ENCODE measurements around the gene KLHL41. TPM values are rescaled to one million over a fixed set of nuclear protein-coding genes. Genes with fewer than 3 reads are reported as not detected.
A peak's percentile ranks its signal among the peaks of the same experiment; 100 is the strongest.

The KLHL41 gene
- total and polyA plus RNA-seq, 4 donors = 0.10 to 0.33 (median 0.26) TPM

DNA sequence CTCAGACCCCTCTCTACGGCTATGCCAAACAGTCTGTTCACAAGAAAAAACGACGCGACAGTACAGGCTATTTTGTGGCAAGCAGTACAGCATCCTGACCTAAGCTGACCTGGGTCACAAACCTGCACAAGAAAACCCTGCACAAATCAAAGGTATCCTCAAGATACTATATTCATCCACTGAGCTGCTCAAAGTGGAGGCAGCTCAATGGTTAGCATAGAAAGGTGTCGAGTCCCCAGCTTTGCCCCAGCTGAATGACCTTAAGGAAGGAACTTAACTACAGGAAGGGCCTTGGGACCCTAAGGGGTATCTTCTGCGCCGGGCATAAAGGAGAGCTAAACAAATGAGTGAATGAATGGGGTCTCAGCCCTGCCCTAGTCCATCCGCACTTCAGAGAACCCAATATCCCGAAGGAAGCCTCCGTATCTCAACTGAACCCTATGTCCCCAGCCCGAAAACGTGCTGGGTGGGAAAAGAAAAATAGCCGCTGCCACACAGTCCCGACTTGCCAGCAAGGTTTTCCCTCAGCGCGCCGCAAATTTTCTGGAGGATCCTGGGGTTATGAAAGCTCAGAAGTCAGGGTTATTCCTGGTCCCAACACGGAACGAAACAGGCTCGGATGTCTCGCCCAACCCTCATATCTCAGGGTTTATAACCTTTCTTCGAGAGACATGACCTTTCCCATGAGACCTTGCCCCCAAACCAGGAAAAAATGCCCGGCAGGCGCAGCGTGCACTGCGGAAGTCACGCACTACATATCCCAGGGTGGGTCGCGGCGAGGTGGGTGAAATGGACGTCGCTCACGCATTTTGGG, 63.9 kb downstream of the KLHL41 start, which contains the start of gene FASTKD1:
TSS of gene FASTKD1 (minus strand) at position 706 of the 814 bp plus-strand sequence. CDS start 1,836 bp downstream, outside the sequence.
- no peaks in the 10 kb centered on the region for H3K36me3 ChIP-seq (ENCODE audit: control insufficient read depth in 4 of 4, insufficient read depth in 3 of 4, low read depth in 1 of 4, low read length in 3 of 4)
- no peaks in the 10 kb centered on the region for H3K9me3 ChIP-seq (ENCODE audit: control insufficient read depth in 4 of 4, low read length in 3 of 4)
- TF ChIP-seq TAF1 (conservative IDR thresholded peaks at IDR 0.05) (no peak), EGR1 (IDR thresholded peaks at IDR 0.05; ENCODE audit: low read depth in 2 of 2) (peak; percentile 53 to 88), FOXA1 (IDR thresholded peaks at IDR 0.05) (peak; percentile 49), FOXA2 (IDR thresholded peaks at IDR 0.05) (no peak), GABPA (IDR thresholded peaks at IDR 0.05 in 1 of 2, conservative IDR thresholded peaks at IDR 0.05 in 1 of 2) (peak; percentile 40 to 91), RAD21 (IDR thresholded peaks at IDR 0.05) (peak; percentile 55 to 61), ZBTB33 (IDR thresholded peaks at IDR 0.05) (peak; percentile 95), SP1 (IDR thresholded peaks at IDR 0.05) (peak; percentile 76), RXRA (IDR thresholded peaks at IDR 0.05) (peak; percentile 95 to 97), ATF3 (IDR thresholded peaks at IDR 0.05) (peak; percentile 43), HNF4G (IDR thresholded peaks at IDR 0.05) (peak; percentile 96), NR2F2 (IDR thresholded peaks at IDR 0.05) (peak; percentile 100), CTCF (IDR thresholded peaks at IDR 0.05; ENCODE audit: low read depth, low read length, missing input control) (no peak), YY1 (IDR thresholded peaks at IDR 0.05) (peak; percentile 98), JUND (IDR thresholded peaks at IDR 0.05) (peak in 1 of 2 donors; percentile 50), HNF4A (conservative IDR thresholded peaks at IDR 0.05) (peak; percentile 95 to 99)
- TF ChIP-seq, protein P1, sequence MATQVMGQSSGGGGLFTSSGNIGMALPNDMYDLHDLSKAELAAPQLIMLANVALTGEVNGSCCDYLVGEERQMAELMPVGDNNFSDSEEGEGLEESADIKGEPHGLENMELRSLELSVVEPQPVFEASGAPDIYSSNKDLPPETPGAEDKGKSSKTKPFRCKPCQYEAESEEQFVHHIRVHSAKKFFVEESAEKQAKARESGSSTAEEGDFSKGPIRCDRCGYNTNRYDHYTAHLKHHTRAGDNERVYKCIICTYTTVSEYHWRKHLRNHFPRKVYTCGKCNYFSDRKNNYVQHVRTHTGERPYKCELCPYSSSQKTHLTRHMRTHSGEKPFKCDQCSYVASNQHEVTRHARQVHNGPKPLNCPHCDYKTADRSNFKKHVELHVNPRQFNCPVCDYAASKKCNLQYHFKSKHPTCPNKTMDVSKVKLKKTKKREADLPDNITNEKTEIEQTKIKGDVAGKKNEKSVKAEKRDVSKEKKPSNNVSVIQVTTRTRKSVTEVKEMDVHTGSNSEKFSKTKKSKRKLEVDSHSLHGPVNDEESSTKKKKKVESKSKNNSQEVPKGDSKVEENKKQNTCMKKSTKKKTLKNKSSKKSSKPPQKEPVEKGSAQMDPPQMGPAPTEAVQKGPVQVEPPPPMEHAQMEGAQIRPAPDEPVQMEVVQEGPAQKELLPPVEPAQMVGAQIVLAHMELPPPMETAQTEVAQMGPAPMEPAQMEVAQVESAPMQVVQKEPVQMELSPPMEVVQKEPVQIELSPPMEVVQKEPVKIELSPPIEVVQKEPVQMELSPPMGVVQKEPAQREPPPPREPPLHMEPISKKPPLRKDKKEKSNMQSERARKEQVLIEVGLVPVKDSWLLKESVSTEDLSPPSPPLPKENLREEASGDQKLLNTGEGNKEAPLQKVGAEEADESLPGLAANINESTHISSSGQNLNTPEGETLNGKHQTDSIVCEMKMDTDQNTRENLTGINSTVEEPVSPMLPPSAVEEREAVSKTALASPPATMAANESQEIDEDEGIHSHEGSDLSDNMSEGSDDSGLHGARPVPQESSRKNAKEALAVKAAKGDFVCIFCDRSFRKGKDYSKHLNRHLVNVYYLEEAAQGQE (IDR thresholded peaks at IDR 0.05) = peak; percentile 69
- TF ChIP-seq, protein P2, sequence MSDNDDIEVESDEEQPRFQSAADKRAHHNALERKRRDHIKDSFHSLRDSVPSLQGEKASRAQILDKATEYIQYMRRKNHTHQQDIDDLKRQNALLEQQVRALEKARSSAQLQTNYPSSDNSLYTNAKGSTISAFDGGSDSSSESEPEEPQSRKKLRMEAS (IDR thresholded peaks at IDR 0.05) = peak; percentile 96
- H3K4me1 ChIP-seq (ENCODE audit: control insufficient read depth in 4 of 4, insufficient read depth in 4 of 4, low read length in 3 of 4) = peaks cover 0 to 9% (median 7%) of the 10 kb centered on the region in 4 donors
- H3K4me3 ChIP-seq (ENCODE audit: low read depth in 1 of 3, low read length in 3 of 3) = peak within 1 kb of the TSS; percentile 81 to 94 (median 91)
- DNase-seq (ENCODE audit: low spot score) = peak; percentile 89
- no peaks in the 10 kb centered on the region for H3K27me3 ChIP-seq (ENCODE audit: control insufficient read depth in 4 of 4, insufficient read depth in 4 of 4, low read length in 3 of 4)
- peak within 1 kb of the TSS; percentile 57 to 89 for H3K9ac ChIP-seq (ENCODE audit: low read depth in 1 of 2, low read length in 2 of 2)
- H3K27ac ChIP-seq (ENCODE audit: low read depth in 1 of 2, low read length in 2 of 2) = peak within 1 kb of the TSS; percentile 57 to 66
- under 1% methylated on average over 33 of the region's 33 CpGs for WGBS
